BE2C (cell line): Measurements from ENCODE around the gene CMTR1.

ENCODE experiments used
- DNase-seq: peaks from one replicate; pipeline ENCODE4 v3.0.0-alpha.2; 2020
- H3K27me3 ChIP-seq: fragments of 250-450 bp; sonication (Bioruptor Pico); 2 replicates; pipeline ENCODE4 v1.5.1; 2020; ENCODE audit warnings: mild to moderate bottlenecking
- H3K36me3 ChIP-seq: fragments of 250-450 bp; sonication (Bioruptor Pico); 2 replicates; pipeline ENCODE4 v1.5.1; 2020; ENCODE audit warnings: mild to moderate bottlenecking
- H3K4me1 ChIP-seq: fragments of 250-450 bp; sonication (Bioruptor Pico); 2 replicates; pipeline ENCODE4 v1.5.1; 2020
- H3K4me3 ChIP-seq: 2 replicates; pipeline ENCODE4 v1.5.1; 2011; ENCODE audit warnings: low read depth, low read length
- H3K9me3 ChIP-seq: fragments of 250-450 bp; sonication (Bioruptor Pico); 2 replicates; pipeline ENCODE4 v1.5.1; 2020
- CTCF ChIP-seq: IDR thresholded peaks from 2 replicates; pipeline ENCODE4 v1.5.1; 2012; ENCODE audit warnings: mild to moderate bottlenecking, low read depth, low read length

Gene CMTR1

GRCh38 chr6:37491830-37492208 is 58.8 kb downstream of the CMTR1 start:
- Histone ChIP-seq H3K4me3 (no peak overlapping the region), H3K9me3 (no peaks in the 10 kb centered on the region), H3K36me3 (no peaks in the 10 kb centered on the region), H3K27me3 (no peaks in the 10 kb centered on the region), H3K4me1 (peaks cover 41% of the 10 kb centered on the region)
- no peak for DNase-seq
- no peak for TF ChIP-seq CTCF

DNA sequence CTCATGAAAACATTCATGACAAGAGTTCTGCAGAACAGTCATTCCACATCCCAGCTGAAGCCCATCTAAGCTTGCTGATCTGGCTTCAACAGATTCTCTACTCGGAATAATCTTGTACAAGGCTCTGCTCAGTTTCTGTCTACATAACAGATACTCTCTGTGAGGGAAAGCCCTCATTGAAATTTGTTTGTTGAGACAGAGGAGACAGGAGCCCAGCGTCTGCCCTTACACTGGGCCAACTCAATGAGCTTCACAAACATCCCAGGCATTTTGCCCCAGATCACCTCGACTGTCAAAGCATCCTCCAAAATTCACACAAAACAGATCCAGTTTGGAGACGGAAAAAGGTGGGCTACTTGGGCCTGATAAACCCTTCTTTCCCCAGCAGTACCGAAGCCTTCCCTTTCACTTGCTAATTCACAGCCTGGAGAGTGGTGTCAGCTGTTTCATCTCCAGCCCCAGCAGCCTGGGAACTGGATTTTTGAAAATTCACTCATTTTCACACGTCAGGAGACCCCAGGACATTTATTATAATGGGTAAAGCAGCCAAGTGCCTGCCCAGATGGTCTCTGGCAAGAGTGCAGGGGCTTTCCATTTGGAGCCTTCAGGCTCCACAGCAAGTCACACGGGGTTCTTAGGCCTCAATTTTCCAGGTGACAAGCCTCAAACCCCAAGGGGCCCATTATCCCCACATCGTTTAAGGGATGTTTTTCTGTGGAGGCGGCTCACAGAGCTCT is 59.4 kb downstream of the CMTR1 start:
- Histone ChIP-seq H3K36me3 (no peaks in the 10 kb centered on the region), H3K27me3 (no peaks in the 10 kb centered on the region), H3K4me1 (peaks cover 41% of the 10 kb centered on the region), H3K9me3 (no peaks in the 10 kb centered on the region), H3K4me3 (no peak overlapping the region)
- no peak for TF ChIP-seq CTCF
- DNase-seq, result no peak

- H3K36me3 ChIP-seq, result no peaks in the 10 kb centered on the region
- H3K4me3 ChIP-seq, result no peak overlapping the region
- no peaks in the 10 kb centered on the region for H3K9me3 ChIP-seq
- DNase-seq, result no peak
- no peak for TF ChIP-seq CTCF
- H3K4me1 ChIP-seq, result peaks cover 41% of the 10 kb centered on the region
- no peaks in the 10 kb centered on the region for H3K27me3 ChIP-seq
Measured at GRCh38 chr6:37492991-37493660, 60.1 kb downstream of the CMTR1 start.

- H3K4me3 ChIP-seq, result no peak overlapping the region
- peaks cover 41% of the 10 kb centered on the region for H3K4me1 ChIP-seq
- DNase-seq, result no peak
- TF ChIP-seq CTCF, result no peak
- no peaks in the 10 kb centered on the region for H3K36me3 ChIP-seq
- no peaks in the 10 kb centered on the region for H3K9me3 ChIP-seq
- no peaks in the 10 kb centered on the region for H3K27me3 ChIP-seq
Measured at GRCh38 chr6:37493661-37493995, 60.6 kb downstream of the CMTR1 start.

GRCh38 chr6:37495244-37495934 is 62.4 kb downstream of the CMTR1 start:
- DNase-seq, result no peak
- no peaks in the 10 kb centered on the region for H3K36me3 ChIP-seq
- peaks cover 28% of the 10 kb centered on the region for H3K4me1 ChIP-seq
- H3K9me3 ChIP-seq, result no peaks in the 10 kb centered on the region
- H3K27me3 ChIP-seq, result no peaks in the 10 kb centered on the region
- TF ChIP-seq CTCF, result no peak
- H3K4me3 ChIP-seq, result no peak overlapping the region
